Measurements from ENCODE around the gene ALDH3B1. TPM values are rescaled to one million over a fixed set of nuclear protein-coding genes. Genes with fewer than 3 reads are reported as not detected.

Gene ALDH3B1
- total and polyA plus RNA-seq, 2 of the 4 experiments (the other 2 are of a cell fraction): 11.8 to 22.8 TPM

Small RNA genes lying within 50 kb of the gene (microRNA-seq; reads per million reads assigned to microRNA genes)
- not detected for gene MIR4691 (ENCODE audit: unreplicated experiment)
- gene MIR6753 (ENCODE audit: insufficient read depth in 1 of 2, insufficient read length in 1 of 2, unreplicated experiment in 1 of 2): 0 to 3.1 reads per million in 2 experiments
- gene MIR7113 (ENCODE audit: unreplicated experiment): 1.1 reads per million

Small RNA genes lying within 50 kb of the gene (small RNA-seq; reads per million reads assigned to genes)
- 0 reads per million in 5 experiments for gene MIR6753

Other genes with a start within 250 kb of the ALDH3B1 start
- gene UNC93B1, start 6.2 kb upstream of the ALDH3B1 start, total RNA-seq (2012; rRNA removed): 10.6 and 10.9 TPM in 2 replicates
- gene UNC93B1, start 6.2 kb upstream of the ALDH3B1 start, polyA plus RNA-seq (2012; rRNA removed): 18.8 and 19.2 TPM in 2 replicates
- gene NDUFS8, start 20.4 kb downstream of the ALDH3B1 start, total RNA-seq (2012; rRNA removed): 80.0 and 85.9 TPM in 2 replicates
- gene NDUFS8, start 20.4 kb downstream of the ALDH3B1 start, polyA plus RNA-seq (2012; rRNA removed): 131 and 165 TPM in 2 replicates
- 25.3 and 30.8 TPM in 2 replicates for gene TCIRG1, start 28.7 kb downstream of the ALDH3B1 start, total RNA-seq (2012; rRNA removed)
- gene TCIRG1, start 28.7 kb downstream of the ALDH3B1 start, polyA plus RNA-seq (2012; rRNA removed): 117 and 148 TPM in 2 replicates
- 4.5 and 6.7 TPM in 2 replicates for gene CHKA, start 111.1 kb downstream of the ALDH3B1 start, total RNA-seq (2012; rRNA removed)
- 6.9 and 8.4 TPM in 2 replicates for gene CHKA, start 111.1 kb downstream of the ALDH3B1 start, polyA plus RNA-seq (2012; rRNA removed)
- 13.4 and 26.1 TPM in 2 replicates for gene KMT5B, start 203.0 kb downstream of the ALDH3B1 start, total RNA-seq (2012; rRNA removed)
- 9.6 and 11.2 TPM in 2 replicates for gene KMT5B, start 203.0 kb downstream of the ALDH3B1 start, polyA plus RNA-seq (2012; rRNA removed)

Measured in IMR-90 (cell line).